Naive thymus-derived CD8-positive, alpha-beta T cell (primary cell): ENCODE results near the gene FAM240A. TPM values are rescaled to one million over a fixed set of nuclear protein-coding genes. Genes with fewer than 3 reads are reported as not detected.
A peak's percentile ranks its signal among the peaks of the same experiment; 100 is the strongest.

Experiments used
- ATAC-seq, 2 donors: fragments of 150-1000 bp; cut with Tn5 transposase in 1 of 2; sonication (Bioruptor Pico), chemical (Tn5 transposase) in 1 of 2; 1 replicate in 1 of 2; 2 replicates in 1 of 2; pipeline ENCODE4 v1.10.0; 2021; ENCODE audit warnings: mild to moderate bottlenecking in 2 of 2, moderate library complexity in 2 of 2
- POLR2A ChIA-PET: fragments of 350-600 bp; sonication (Branson Sonifier 250); formaldehyde crosslinking; loops from one replicate; lab custom pipeline; 2021; ENCODE audit warnings: antibody characterized with exemption; lab: Charles Lee
- DNase-seq, 10 donors: peaks; one replicate each; pipeline versions ENCODE4 v3.0.0 to v3.0.0-alpha.2; 2020 to 2022
- H3K27ac Mint-ChIP-seq, 10 donors: one replicate each; pipeline ENCODE4 v1.8.0; 2020 to 2022; ENCODE audit warnings: mild to moderate bottlenecking in 10 of 10, mixed read lengths in 10 of 10, moderate library complexity in 4 of 10, inconsistent platforms in 1 of 10
- H3K27me3 Mint-ChIP-seq, 5 donors: one replicate each; pipeline ENCODE4 v1.8.0; 2021 to 2022; ENCODE audit warnings: mixed read lengths in 5 of 5
- H3K36me3 Mint-ChIP-seq, 3 donors: one replicate each; pipeline ENCODE4 v1.8.0; 2020 to 2022; ENCODE audit warnings: mixed read lengths in 3 of 3, mild to moderate bottlenecking in 2 of 3, inconsistent platforms in 1 of 3
- H3K4me1 Mint-ChIP-seq, 4 donors: one replicate each; pipeline ENCODE4 v1.8.0; 2021 to 2022; ENCODE audit warnings: mixed read lengths in 4 of 4
- H3K4me3 Mint-ChIP-seq, 10 donors: one replicate each; pipeline ENCODE4 v1.8.0; 2020 to 2022; ENCODE audit warnings: mild to moderate bottlenecking in 10 of 10, mixed read lengths in 10 of 10, moderate library complexity in 6 of 10, inconsistent platforms in 1 of 10
- H3K9me3 Mint-ChIP-seq, 9 donors: one replicate each; pipeline ENCODE4 v1.8.0; 2020 to 2022; ENCODE audit warnings: mixed read lengths in 9 of 9, mild to moderate bottlenecking in 3 of 9, inconsistent platforms in 1 of 9, moderate library complexity in 1 of 9
- polyA plus RNA-seq, 3 donors: library from polyadenylated mRNA; unstranded; fragments of 300-500 nt; fragmentation: Illumina TruSeq; gene quantifications; one replicate each; pipeline ENCODE4 v1.2.3, GENCODE V29; 2021
- total RNA-seq, 8 experiments: library from RNA in 2 of 8; stranded (reverse) in 2 of 8; gene quantifications; one replicate each; pipeline ENCODE4 v1.2.3 and lab custom pipeline; 2021 to 2026

Gene FAM240A
- total and polyA plus RNA-seq, 5 experiments from 2014 or later: not detected

DNA sequence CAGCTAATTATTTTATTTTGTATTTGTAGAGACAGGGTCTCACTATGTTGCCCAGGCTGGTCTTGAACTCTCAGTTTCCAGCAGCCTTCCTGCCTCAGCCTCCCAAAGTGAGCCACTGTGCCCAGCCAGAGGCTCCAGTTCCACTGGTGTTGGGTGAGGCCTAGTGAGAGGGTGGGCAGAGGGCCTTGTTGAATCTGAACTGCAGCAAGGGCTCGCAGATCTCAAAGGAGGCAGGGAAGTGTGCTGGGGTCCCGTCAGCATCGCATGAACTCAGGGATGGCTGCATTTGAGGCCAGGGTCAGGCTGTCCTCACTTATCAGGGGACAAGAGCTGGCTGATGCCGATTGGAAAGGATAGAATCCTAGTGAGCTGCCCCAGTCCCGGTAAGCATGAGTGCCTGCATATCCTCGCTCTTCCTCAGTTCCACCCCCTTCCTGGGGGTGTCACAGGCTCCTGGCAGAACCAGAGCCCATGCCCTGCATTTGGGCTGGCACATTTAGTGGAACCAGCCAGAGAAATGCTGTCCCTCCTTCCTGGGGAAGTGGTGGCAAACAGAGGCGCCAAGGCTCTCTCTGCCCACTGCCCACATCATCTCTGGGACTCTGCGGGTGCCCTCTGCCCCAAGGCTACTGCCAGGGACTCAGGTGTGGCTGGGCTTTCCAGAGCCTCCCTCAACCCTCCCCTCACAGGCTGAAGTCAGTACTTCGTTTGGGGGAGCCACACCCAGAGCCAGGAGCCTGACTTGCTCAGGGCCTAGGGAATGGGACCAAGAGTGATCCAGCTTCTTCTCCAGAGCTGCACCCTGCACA is 57.1 kb downstream of the FAM240A start:
- ATAC-seq (no peak), DNase-seq (no peak)
- H3K4me3 Mint-ChIP-seq: no peak overlapping the region

DNA sequence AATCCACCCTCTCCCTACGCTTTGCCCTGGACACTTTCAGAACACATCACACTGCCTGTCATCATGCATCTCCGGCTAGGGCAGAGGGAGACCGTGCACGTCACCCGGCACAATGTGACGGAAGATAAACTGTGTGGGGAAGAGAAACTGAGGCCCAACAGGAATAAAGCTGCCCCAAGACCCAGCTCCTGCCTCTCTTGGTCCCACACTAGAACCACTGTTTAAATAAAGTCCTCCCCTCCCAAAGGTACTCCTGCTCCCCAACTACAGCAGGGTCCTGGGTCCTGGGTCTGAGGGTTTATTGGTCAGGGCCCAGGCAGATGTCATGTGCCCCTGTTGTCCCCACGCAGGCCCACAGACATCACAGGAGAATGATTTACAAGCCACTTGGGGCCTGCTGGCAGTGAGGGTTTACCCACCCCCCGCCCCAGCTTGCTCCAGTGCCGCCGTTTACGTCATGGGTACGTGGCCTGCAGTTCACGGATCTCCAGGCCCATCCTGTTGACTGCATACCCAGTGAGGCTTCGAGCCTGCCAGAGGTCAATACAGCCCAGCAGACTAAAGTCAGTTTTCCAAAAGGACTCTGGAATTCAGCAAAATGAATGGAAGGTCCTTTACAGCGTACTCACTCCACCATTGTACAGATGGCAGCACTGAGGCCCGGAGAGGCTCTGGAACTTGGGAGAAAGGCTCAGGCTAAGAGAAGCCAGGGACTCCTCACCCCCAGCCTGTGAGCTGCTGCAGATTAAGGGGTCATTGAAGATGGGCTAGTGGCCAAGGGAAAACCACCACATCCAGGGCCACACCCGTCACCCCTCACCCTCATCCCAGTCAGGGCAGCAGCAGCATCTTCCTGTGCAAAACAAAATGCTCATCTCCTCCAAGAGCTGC is 57.9 kb downstream of the FAM240A start:
- no peaks in the 10 kb centered on the region for H3K27me3 Mint-ChIP-seq
- H3K36me3 Mint-ChIP-seq: no peaks in the 10 kb centered on the region
- no peak overlapping the region for H3K4me3 Mint-ChIP-seq
- no peaks in the 10 kb centered on the region for H3K9me3 Mint-ChIP-seq
- no peak overlapping the region for H3K27ac Mint-ChIP-seq
- DNase-seq (no peak), ATAC-seq (no peak)
- POLR2A ChIA-PET: no interaction called here
- H3K4me1 Mint-ChIP-seq: no peaks in the 10 kb centered on the region

More for the DNA sequence above, 57.1 kb downstream of the FAM240A start:
- Mint-ChIP-seq H3K9me3 (no peaks in the 10 kb centered on the region), H3K27ac (peak overlapping the region in 1 of 10 donors; percentile 38), H3K4me1 (no peaks in the 10 kb centered on the region), H3K36me3 (no peaks in the 10 kb centered on the region), H3K27me3 (no peaks in the 10 kb centered on the region)
- POLR2A ChIA-PET: no interaction called here

DNA sequence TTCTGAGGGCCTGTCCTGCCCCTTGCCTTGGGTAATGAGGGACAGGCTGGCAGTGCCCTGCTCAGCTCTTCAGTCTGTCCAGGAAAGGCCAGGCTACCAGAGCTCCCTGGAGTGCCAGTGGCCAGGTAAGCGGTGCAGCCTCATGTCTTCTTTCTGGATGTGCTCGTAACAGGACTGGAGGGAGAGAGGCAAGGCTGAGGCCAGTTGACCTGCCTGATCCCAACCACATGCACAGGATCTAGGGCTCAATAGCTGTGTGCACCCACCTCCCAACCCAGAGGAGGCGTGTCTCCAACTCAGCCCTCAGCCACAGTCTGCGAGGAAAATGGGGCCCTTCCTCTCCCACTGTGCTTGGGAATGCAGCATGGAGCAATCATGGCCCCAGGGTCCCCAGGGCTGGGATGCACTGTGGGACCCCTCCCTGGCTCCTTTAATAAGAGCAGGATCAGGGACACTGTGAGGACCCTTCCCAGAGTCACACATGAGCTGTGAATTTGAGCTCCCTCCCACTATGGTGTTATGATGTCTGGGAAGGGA is 58.6 kb downstream of the FAM240A start:
- Mint-ChIP-seq H3K27me3 (no peaks in the 10 kb centered on the region), H3K9me3 (no peaks in the 10 kb centered on the region), H3K4me1 (no peaks in the 10 kb centered on the region), H3K27ac (no peak overlapping the region), H3K36me3 (no peaks in the 10 kb centered on the region), H3K4me3 (no peak overlapping the region)
- ATAC-seq: no peak
- POLR2A ChIA-PET: no interaction called here
- no peak for DNase-seq

DNA sequence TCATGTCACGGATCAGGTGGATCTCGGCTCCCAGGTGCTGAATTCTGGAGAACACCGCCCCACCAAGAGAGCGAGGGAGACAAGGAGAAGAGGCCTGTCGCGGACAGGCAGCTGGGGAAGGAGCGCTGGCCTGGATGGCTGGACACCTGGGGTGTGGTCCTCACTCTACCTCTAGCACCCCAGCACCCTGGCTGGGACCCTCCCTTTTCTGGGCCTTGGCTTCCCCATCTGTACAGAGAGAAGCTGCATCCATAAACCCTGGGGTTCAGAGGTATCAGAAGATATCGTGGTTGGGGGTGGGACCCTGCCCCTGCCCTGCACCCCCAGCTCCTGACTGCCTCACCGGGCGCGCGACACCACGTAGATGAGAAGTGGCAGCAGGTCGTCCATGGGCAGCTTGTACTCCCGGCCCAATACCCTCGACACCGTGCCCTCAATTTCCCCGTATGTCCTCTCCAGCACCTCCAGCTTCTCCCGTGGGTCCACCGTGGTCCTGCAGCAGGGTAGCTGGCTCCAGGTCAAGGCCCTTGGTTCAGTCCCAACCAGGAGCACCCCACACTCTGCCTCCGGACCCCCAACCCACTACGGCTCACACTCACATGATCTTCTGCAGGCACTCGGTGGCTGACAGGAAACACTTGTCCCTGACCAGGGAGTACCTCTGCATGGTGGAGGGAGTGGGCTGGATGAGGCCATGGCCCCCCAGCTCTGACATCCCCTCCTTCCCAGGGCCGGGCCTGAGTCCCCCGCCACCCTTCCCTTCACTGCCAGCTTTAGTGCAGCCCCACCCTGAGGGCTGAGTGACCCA is 59.4 kb downstream of the FAM240A start:
- H3K27ac Mint-ChIP-seq: peak overlapping the region in 3 of 10 donors; percentile 20 to 60 (median 48)
- no peak overlapping the region for H3K4me3 Mint-ChIP-seq
- H3K36me3 Mint-ChIP-seq: no peaks in the 10 kb centered on the region
- H3K4me1 Mint-ChIP-seq: no peaks in the 10 kb centered on the region
- no peaks in the 10 kb centered on the region for H3K27me3 Mint-ChIP-seq
- H3K9me3 Mint-ChIP-seq: no peaks in the 10 kb centered on the region
- POLR2A ChIA-PET: no interaction called here
- ATAC-seq (no peak), DNase-seq (no peak)

DNA sequence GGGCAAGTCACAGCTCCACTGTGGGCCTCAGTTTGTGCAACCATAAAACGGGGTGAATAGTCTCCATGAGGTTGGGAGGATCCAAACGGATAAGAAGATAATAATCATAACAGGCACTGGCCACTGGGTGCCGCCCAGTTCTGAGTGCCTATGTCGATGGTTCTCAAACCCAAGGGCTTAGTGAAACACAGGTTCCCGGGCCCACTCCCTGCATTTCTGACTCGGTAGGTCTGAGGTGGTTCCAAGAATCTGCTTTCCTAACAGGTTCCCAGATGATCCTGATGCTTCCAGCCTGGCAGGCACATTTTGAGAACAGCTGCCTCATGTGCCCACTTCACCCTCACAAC is 60.0 kb downstream of the FAM240A start:
- Mint-ChIP-seq H3K27me3 (no peaks in the 10 kb centered on the region), H3K4me3 (no peak overlapping the region), H3K4me1 (no peaks in the 10 kb centered on the region), H3K9me3 (no peaks in the 10 kb centered on the region), H3K27ac (peak overlapping the region in 1 of 10 donors; percentile 48), H3K36me3 (no peaks in the 10 kb centered on the region)
- POLR2A ChIA-PET: no interaction called here
- ATAC-seq (no peak), DNase-seq (no peak)

DNA sequence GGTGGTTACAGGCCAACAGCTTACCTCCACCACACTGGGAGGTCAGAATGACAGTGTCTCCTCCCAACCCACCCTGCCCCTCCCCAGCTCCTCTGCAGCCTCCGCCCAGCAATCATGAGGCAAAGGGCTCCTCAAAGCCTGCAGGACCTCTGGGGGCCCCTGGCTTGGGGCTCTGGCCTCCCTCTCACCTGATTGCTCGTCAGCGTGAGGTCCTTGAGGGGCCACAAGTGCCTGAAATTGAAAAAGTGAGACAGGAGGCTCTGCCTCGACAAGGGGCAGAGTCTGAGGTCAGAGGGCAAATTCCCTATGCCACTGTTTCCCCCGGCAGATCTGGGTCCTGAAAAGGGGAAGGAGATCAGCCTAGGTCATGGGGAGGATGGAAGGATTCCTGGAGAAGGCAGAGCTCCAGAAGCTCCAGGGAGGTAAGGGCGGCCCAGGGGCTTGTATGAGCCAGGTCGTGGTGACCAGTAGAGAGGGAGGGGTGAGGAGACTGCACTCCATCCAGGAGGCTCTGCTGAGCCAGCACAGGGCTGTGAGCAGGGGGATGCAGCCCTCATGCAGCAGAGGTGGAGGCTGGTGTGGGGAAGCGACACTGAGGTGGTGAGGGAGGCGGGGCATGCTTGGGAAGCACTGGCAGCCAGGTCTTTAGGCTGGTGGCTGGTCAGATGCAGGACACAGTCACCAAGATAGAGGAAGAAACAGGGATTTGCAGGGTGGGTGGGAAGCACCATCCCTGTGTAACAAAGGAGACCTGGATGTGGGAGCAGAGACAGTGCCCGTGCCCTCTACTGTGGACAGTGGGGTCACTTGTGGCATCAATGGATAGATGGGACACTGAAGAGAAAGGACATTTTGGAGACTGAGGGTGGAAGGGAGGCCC is 61.1 kb downstream of the FAM240A start:
- peak overlapping the region in 1 of 10 donors; percentile 73 for H3K27ac Mint-ChIP-seq
- ATAC-seq: no peak
- POLR2A ChIA-PET: no interaction called here
- H3K9me3 Mint-ChIP-seq: no peaks in the 10 kb centered on the region
- H3K4me3 Mint-ChIP-seq: no peak overlapping the region
- no peak for DNase-seq
- H3K27me3 Mint-ChIP-seq: no peaks in the 10 kb centered on the region
- H3K4me1 Mint-ChIP-seq: no peaks in the 10 kb centered on the region
- H3K36me3 Mint-ChIP-seq: no peaks in the 10 kb centered on the region

DNA sequence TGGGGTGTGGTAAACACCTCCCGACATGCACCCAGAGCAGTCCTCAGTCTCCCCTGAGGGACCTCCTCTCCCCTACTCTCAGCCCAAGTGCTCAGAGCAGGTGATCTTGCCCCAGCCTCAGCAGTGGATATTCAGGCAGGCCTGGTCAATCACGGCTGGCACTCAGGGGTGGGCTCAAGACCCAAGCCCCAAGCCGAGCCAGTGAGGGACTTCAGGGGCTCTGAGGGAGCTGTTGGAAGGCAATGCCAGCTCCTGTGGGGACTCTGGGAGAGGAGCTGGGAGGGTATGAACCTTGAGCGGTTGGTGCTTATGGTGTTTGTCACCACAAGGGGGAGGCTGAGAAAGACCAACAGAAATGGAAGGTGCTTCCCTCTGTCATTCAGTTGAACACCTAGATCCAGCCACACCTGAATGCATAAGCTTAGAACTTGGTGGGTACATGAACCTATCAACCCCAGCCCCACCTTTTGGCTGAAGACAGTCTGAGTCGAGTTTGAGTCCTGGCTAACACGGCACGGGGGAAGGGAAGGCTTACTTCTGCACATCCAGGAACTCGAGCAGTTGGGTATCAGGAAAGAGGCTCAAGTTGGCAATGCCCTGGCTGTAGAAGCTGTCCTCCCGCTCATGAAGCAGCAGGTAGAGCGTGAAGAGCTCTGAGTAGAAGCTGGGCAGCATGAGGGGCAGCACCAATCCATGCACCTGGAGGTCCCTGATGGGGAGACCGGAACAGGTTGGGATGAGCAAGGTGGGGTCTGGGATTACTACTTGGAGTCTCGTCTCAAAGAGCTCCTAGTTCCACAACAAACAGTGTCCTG is 61.9 kb downstream of the FAM240A start:
- POLR2A ChIA-PET: no interaction called here
- Mint-ChIP-seq H3K36me3 (no peaks in the 10 kb centered on the region), H3K4me1 (no peaks in the 10 kb centered on the region), H3K9me3 (no peaks in the 10 kb centered on the region), H3K27ac (no peak overlapping the region), H3K4me3 (no peak overlapping the region), H3K27me3 (no peaks in the 10 kb centered on the region)
- DNase-seq (no peak), ATAC-seq (no peak)

DNA sequence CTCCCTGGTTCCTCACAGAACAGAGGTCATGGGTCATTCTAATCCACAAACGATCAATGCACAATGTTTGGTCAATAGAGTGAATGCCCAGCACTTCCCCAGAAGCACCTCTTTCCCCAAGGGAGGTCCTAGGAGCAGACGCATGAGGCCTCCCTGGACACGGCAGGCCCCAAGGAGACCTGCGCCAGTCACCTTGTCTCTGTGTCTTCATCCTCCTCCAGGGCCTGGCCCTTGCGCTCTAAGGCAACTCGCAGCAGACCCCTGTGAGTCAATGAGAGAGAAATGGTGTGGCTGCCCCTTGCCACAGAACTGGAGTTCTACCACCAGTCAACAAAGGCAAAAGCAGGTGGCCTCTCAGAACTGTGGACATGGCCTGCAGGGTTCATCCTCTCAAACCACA is 63.1 kb downstream of the FAM240A start:
- H3K36me3 Mint-ChIP-seq: no peaks in the 10 kb centered on the region
- no peaks in the 10 kb centered on the region for H3K27me3 Mint-ChIP-seq
- no peak overlapping the region for H3K4me3 Mint-ChIP-seq
- POLR2A ChIA-PET: no interaction called here
- DNase-seq: no peak
- H3K9me3 Mint-ChIP-seq: no peaks in the 10 kb centered on the region
- H3K4me1 Mint-ChIP-seq: no peaks in the 10 kb centered on the region
- ATAC-seq: no peak
- H3K27ac Mint-ChIP-seq: no peak overlapping the region

Other genes starting within 250 kb of the FAM240A start
- under 1 TPM; 0.23 to 0.47 TPM for gene CCR5, start 241.6 kb upstream of the FAM240A start, total RNA-seq
- gene CCR5, start 241.6 kb upstream of the FAM240A start, polyA plus RNA-seq: 1 to 10 TPM in 1 of 3 donors, under 1 TPM in 1, not detected in 1; 0.27 to 4.5 TPM
- 1 to 10 TPM; 1.5 to 2.8 TPM for gene CCRL2, start 205.3 kb upstream of the FAM240A start, total RNA-seq
- gene CCRL2, start 205.3 kb upstream of the FAM240A start, polyA plus RNA-seq: 1 to 10 TPM in 2 of 3 donors, not detected in 1; 1.1 to 1.2 TPM
- not detected for gene LTF, start 147.6 kb upstream of the FAM240A start, total RNA-seq
- not detected for gene LTF, start 147.6 kb upstream of the FAM240A start, polyA plus RNA-seq
- gene RTP3, start 114.5 kb upstream of the FAM240A start, total RNA-seq: not detected
- not detected for gene RTP3, start 114.5 kb upstream of the FAM240A start, polyA plus RNA-seq
- under 1 TPM; 0.26 to 0.33 TPM for gene LRRC2, start 46.2 kb upstream of the FAM240A start, total RNA-seq
- gene LRRC2, start 46.2 kb upstream of the FAM240A start, polyA plus RNA-seq: not detected
- gene ALS2CL, start 81.2 kb downstream of the FAM240A start, total RNA-seq: 10 to 100 TPM in 1 of 2 experiments, 1 to 10 TPM in 1; 9.1 to 10.2 TPM
- gene ALS2CL, start 81.2 kb downstream of the FAM240A start, polyA plus RNA-seq: 1 to 10 TPM in 1 of 3 donors, under 1 TPM in 2; 0.48 to 1.2 (median 0.85) TPM
- gene TMIE, start 88.9 kb downstream of the FAM240A start, total RNA-seq: 1 to 10 TPM; 2.1 to 2.2 TPM
- gene TMIE, start 88.9 kb downstream of the FAM240A start, polyA plus RNA-seq: 1 to 10 TPM in 2 of 3 donors, under 1 TPM in 1; 0.29 to 1.4 (median 1.1) TPM
- gene PRSS50, start 105.3 kb downstream of the FAM240A start, total RNA-seq: not detected
- under 1 TPM in 1 of 3 donors, not detected in 2; 0.05 TPM for gene PRSS50, start 105.3 kb downstream of the FAM240A start, polyA plus RNA-seq